Stimulated activated naive CD8-positive, alpha-beta T cell treated with anti-CD3 and anti-CD28 coated beads, Interleukin-15, Interleukin-2, amounts not matched to agents 100 ng/mL and 50 ng/mL, for 24 hours (primary cell): ENCODE results near the gene NFIL3.
A peak's percentile ranks its signal among the peaks of the same experiment; 100 is the strongest.

Experiments
- H3K27ac Mint-ChIP-seq: one replicate; pipeline ENCODE4 v1.8.0; 2021; ENCODE audit warnings: mild to moderate bottlenecking, mixed read lengths
- H3K27me3 Mint-ChIP-seq: one replicate; pipeline ENCODE4 v1.8.0; 2021; ENCODE audit warnings: mixed read lengths
- H3K36me3 Mint-ChIP-seq: one replicate; pipeline ENCODE4 v1.8.0; 2021; ENCODE audit warnings: low read depth, mixed read lengths
- H3K4me1 Mint-ChIP-seq: one replicate; pipeline ENCODE4 v1.8.0; 2021; ENCODE audit warnings: low read depth, mixed read lengths
- H3K4me3 Mint-ChIP-seq: one replicate; pipeline ENCODE4 v1.8.0; 2021; ENCODE audit warnings: mild to moderate bottlenecking, mixed read lengths
- H3K9me3 Mint-ChIP-seq: one replicate; pipeline ENCODE4 v1.8.0; 2021; ENCODE audit warnings: mixed read lengths

Gene NFIL3

DNA sequence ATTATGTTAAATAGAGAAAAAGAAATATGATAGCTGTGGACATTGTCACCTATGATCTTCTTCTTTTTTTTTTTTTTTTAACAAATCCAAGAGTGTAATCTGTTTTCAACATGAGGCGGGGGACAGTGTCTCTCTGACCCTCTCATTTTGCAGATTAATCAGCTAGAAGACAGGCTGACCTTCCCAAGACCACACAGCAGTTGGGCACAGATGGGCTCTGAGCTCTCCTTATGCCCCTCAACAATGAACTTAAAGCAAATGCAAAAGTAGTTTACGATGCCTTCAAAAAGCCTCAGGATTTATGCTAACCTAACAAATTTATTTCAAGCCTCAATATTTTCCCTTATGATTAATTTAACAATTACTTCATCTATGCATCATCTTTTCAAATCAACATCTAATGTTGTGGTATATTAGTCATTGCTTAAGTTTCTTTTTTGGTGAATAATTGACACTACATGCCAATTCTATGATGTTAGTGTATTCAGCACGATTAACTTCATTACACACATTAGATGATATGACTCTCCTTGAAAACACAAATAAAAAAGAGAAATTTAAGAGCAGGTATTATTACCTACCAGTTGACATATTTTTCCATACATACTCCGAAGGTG is 7.4 kb downstream of the NFIL3 start:
- peaks cover 4% of the 10 kb centered on the region for H3K27me3 Mint-ChIP-seq
- H3K4me1 Mint-ChIP-seq = peaks cover 89% of the 10 kb centered on the region
- peak overlapping the region; percentile 90 for H3K27ac Mint-ChIP-seq
- no peaks in the 10 kb centered on the region for H3K9me3 Mint-ChIP-seq
- H3K4me3 Mint-ChIP-seq = peak overlapping the region; percentile 35
- peaks cover 63% of the 10 kb centered on the region for H3K36me3 Mint-ChIP-seq

DNA sequence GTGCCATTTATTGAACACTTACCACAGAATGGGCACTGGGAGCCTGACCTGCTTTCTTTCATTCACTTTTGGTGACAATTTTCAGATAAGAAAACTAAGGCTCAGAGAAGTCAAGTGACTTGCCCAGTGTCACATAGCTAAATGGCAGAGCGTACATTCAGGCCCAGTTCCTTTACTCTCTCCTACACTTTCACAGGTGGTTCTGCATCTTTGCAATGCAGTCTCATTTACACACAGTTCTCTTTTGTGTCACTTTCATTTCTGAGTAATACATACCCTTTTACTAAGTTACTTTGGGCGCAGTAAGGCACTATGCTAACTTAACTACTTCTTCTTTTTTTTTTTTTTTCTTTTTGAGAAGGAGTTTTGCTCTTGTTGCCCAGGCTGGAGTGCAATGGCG is 8.3 kb downstream of the NFIL3 start:
- Mint-ChIP-seq H3K4me3 (peak overlapping the region; percentile 20), H3K9me3 (no peaks in the 10 kb centered on the region)

DNA sequence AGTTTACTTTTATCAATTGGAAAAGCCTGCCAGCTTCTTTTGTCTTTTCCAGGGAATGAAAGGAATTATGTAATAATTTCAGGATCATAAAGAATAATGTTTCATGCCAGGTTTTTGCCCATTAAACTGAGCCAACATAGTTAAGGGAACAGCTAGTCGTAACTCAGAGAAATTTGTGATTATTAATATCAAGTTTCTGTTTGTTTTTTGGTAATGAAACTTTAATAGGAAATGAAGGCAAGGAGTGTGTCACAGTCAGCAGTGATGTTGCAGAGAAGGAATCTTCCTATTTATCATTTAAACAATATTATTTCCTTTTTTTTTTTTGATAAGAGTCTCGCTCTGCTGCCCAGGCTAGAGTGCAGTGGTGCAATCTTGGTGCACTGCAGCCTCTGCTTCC is 10.7 kb downstream of the NFIL3 start:
- Mint-ChIP-seq H3K36me3 (peaks cover 75% of the 10 kb centered on the region), H3K4me1 (peaks cover 73% of the 10 kb centered on the region), H3K27me3 (no peaks in the 10 kb centered on the region), H3K9me3 (no peaks in the 10 kb centered on the region), H3K4me3 (no peak overlapping the region), H3K27ac (peak overlapping the region; percentile 36)

More for the DNA sequence above, 8.3 kb downstream of the NFIL3 start:
- Mint-ChIP-seq H3K36me3 (peaks cover 67% of the 10 kb centered on the region), H3K27ac (peak overlapping the region; percentile 90), H3K27me3 (peaks cover 1% of the 10 kb centered on the region), H3K4me1 (peaks cover 92% of the 10 kb centered on the region)

DNA sequence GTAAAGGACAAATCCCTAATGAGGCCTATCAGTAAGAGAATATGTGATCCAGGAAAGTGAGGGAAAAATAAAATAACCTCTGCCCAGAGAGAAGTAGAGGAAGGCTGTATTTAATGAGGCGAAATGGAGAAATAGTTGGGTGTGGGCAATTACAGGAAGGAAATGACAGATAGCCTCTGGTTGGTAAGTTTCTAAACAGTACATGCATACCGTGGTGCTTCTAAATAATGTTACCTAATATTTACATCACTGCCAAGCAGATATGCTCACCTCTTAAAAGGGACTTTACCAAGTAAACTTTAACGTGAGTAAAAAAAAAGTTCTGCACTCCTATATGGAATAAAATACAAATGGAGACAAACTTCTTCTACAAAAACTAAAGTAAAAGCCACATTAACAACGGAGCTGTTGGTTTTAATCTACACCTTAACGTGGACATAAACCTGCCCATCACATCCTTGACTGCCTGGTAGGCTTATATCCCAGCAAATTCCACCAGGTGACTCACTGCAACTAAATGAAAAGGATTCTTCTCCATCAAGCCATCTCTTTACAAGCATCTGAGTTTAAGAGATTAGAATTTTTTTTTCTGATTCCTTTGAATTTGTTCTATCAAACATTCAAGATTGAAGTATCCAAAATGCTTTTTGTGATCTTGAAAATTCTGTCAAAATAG is 12.4 kb downstream of the NFIL3 start:
- Mint-ChIP-seq H3K27ac (no peak overlapping the region), H3K27me3 (no peaks in the 10 kb centered on the region), H3K9me3 (no peaks in the 10 kb centered on the region), H3K36me3 (peaks cover 76% of the 10 kb centered on the region), H3K4me3 (no peak overlapping the region), H3K4me1 (peaks cover 56% of the 10 kb centered on the region)

DNA sequence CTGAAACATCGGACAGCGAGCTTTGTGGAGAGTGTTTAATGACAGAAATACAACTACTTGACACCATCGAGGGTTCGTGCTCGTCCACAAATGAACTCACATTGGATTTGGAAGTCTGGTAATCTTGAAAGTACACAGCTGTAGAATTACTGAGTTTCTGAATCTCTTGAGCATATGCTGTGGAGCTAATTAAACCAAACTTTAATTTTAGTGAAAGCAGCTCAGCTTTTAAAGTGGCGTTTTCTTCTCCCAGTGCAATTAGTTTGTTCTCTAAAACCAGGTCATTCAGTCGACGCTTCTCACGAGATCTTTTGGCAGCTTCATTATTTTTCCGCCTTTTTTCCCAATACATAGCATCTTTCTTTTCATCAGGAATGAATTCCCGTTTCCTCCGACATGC is 13.5 kb downstream of the NFIL3 start:
- H3K4me1 Mint-ChIP-seq = peaks cover 46% of the 10 kb centered on the region
- H3K27me3 Mint-ChIP-seq = no peaks in the 10 kb centered on the region
- peaks cover 67% of the 10 kb centered on the region for H3K36me3 Mint-ChIP-seq
- H3K4me3 Mint-ChIP-seq = no peak overlapping the region
- no peaks in the 10 kb centered on the region for H3K9me3 Mint-ChIP-seq
- no peak overlapping the region for H3K27ac Mint-ChIP-seq

DNA sequence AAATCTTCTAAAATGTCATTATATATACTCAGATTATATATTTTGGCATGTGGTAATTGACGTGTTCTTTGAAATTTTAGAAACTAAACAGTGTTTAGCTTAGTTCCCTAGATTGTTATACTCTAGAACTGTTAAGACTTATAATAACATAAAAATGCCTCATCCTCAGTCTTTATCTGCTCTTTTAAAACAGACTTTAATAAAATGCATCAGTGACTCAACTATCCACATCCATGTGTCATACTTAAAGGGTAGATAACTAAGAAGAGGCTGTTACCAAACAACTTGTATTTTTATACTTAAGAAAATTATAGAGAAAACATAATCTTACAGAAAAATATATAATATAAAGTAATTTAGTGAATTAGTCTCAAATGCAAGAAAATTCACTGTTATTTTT is 15.2 kb downstream of the NFIL3 start:
- no peaks in the 10 kb centered on the region for H3K9me3 Mint-ChIP-seq
- H3K27ac Mint-ChIP-seq = no peak overlapping the region
- peaks cover 36% of the 10 kb centered on the region for H3K4me1 Mint-ChIP-seq
- H3K36me3 Mint-ChIP-seq = peaks cover 52% of the 10 kb centered on the region
- no peaks in the 10 kb centered on the region for H3K27me3 Mint-ChIP-seq
- no peak overlapping the region for H3K4me3 Mint-ChIP-seq

GRCh38 chr9:91407580-91408318 is 15.9 kb downstream of the NFIL3 start:
- no peak overlapping the region for H3K4me3 Mint-ChIP-seq
- H3K9me3 Mint-ChIP-seq = no peaks in the 10 kb centered on the region
- H3K36me3 Mint-ChIP-seq = peaks cover 46% of the 10 kb centered on the region
- peaks cover 32% of the 10 kb centered on the region for H3K4me1 Mint-ChIP-seq
- H3K27ac Mint-ChIP-seq = no peak overlapping the region
- H3K27me3 Mint-ChIP-seq = peaks cover 2% of the 10 kb centered on the region

- Mint-ChIP-seq H3K9me3 (no peaks in the 10 kb centered on the region), H3K27ac (no peak overlapping the region), H3K27me3 (peaks cover 4% of the 10 kb centered on the region), H3K36me3 (peaks cover 30% of the 10 kb centered on the region), H3K4me1 (peaks cover 17% of the 10 kb centered on the region), H3K4me3 (no peak overlapping the region)
These were observed 18.1 kb downstream of the NFIL3 start for GRCh38 chr9:91405343-91406077.

DNA sequence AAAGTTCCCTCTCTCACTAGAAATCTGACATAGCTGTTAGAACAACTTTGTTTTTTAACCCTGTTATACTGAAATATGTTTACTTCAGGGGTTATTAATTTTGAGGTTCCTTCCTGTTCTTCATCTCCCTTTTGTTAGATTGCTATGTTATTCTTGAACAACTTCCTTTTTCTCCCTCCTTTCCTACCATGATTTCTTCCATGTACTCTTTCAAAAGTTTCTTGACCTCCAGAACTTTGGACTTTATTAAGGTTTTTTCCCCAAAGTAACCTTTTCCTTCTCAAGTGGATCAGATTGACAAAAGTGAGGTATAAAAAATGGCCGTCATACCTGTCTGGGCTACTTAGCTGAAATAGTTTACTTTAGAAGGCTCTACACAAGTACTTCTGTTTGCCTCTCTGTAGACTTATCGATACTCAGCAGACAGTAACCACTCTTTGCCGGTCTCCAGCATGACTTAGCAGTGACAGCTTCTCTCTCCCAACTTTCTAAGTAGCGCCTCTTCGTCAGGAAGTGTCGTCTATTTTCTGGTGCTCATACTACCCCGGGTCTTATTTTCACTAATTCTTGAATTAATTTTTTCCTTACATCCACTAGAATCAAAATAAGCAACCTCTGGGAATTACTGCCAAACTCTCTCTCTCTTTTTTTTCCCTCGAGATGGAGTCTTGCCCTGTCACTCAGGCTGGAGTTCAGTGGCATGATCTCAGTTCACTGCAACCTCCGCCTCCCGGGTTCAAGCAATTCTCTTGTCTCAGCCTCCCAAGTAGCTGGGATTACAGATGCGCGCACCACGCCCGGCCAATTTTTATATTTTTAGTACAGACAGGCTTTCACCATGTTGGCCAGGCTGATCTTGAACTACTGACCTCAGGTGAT is 19.7 kb downstream of the NFIL3 start:
- peaks cover 10% of the 10 kb centered on the region for H3K4me1 Mint-ChIP-seq
- H3K27ac Mint-ChIP-seq = no peak overlapping the region
- H3K36me3 Mint-ChIP-seq = peaks cover 14% of the 10 kb centered on the region
- H3K4me3 Mint-ChIP-seq = no peak overlapping the region
- no peaks in the 10 kb centered on the region for H3K9me3 Mint-ChIP-seq
- H3K27me3 Mint-ChIP-seq = peaks cover 7% of the 10 kb centered on the region

- Mint-ChIP-seq H3K4me3 (no peak overlapping the region), H3K4me1 (peaks cover 26% of the 10 kb centered on the region), H3K27me3 (peaks cover 7% of the 10 kb centered on the region), H3K36me3 (no peaks in the 10 kb centered on the region), H3K9me3 (no peaks in the 10 kb centered on the region), H3K27ac (no peak overlapping the region)
These were observed 24.7 kb downstream of the NFIL3 start for GRCh38 chr9:91398926-91399325.

- Mint-ChIP-seq H3K9me3 (no peaks in the 10 kb centered on the region), H3K4me3 (peak overlapping the region; percentile 22), H3K27me3 (peaks cover 3% of the 10 kb centered on the region), H3K4me1 (peaks cover 19% of the 10 kb centered on the region), H3K27ac (peak overlapping the region; percentile 75), H3K36me3 (no peaks in the 10 kb centered on the region)
These were observed 27.8 kb downstream of the NFIL3 start for GRCh38 chr9:91395553-91396471.

DNA sequence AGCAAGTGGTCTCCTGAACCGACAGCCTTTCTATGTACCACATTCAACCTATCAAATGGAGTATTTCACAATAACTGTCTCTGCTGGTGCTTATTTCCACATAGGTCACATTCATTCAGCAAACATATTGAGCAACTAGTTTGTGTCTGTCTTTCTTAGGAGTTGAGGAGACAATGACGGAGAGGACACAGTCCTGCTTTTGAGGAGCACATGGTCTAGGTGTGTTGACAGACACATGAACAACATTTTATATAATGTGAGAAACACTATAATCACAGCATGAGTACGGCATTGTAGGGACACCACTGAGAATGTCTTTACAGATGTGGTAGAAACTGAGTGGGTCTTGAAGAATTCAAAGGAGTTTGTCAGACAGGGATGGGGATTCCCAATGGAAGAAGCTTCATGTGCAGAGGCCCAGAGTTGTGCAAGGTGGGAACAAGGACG is 28.5 kb downstream of the NFIL3 start:
- Mint-ChIP-seq H3K4me1 (peaks cover 19% of the 10 kb centered on the region), H3K27me3 (peaks cover 3% of the 10 kb centered on the region), H3K27ac (peak overlapping the region; percentile 75), H3K4me3 (peak overlapping the region; percentile 22), H3K9me3 (no peaks in the 10 kb centered on the region), H3K36me3 (no peaks in the 10 kb centered on the region)

DNA sequence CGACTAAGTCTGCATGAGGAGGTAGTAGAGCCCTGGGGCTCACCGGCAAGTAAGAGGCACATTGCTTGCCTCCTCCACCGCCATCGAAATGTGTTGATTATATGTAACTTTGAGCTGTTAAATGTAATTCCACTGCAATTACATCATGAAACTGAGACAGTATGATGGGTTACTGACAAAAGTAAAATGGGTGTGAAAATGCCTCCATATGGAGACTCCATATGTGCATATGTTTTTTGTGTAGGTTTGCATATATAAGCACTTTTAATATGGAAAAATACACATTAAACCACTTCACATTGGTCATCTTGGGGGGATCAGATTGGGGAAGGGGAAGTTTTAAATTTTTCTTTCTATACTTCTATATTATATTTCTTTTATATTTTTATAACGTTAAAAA is 29.8 kb downstream of the NFIL3 start:
- Mint-ChIP-seq H3K27ac (no peak overlapping the region), H3K4me1 (peaks cover 19% of the 10 kb centered on the region), H3K27me3 (no peaks in the 10 kb centered on the region), H3K36me3 (no peaks in the 10 kb centered on the region), H3K4me3 (no peak overlapping the region), H3K9me3 (no peaks in the 10 kb centered on the region)
